ENCODE results near the gene NUTM2E. TPM values are rescaled to one million over a fixed set of nuclear protein-coding genes. Genes with fewer than 3 reads are reported as not detected.
A peak's percentile ranks its signal among the peaks of the same experiment; 100 is the strongest.
"Not testable (repeated sequence)": the region's sequence is repeated elsewhere in the genome, so short reads cannot be mapped to it uniquely, and the experiment has no call there.

The NUTM2E gene
- total RNA-seq, 1 donor, result under 0.01 TPM

DNA sequence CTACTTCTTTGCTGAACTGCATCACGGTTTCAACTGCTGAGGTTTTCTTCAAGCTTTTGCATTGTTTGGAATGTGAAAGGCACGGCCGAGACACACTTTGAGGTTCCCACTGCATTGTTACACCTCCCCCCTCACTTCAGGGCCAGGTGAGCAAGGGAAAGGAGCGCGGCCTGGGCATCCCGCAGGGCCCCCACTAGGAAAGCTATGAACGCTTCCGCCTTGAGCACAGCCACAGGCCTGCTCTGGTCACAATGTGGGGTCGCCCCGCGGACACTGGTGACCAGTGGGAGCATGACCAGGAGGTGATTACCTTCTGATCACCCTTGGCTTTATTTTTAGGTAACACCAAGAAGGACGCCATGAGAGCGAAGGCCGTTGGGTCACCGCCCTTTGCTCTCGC, 11.9 kb downstream of the NUTM2E start:
- not testable (repeated sequence) for H3K4me3 ChIP-seq (ENCODE audit: low read depth, low read length); DNase-seq (ENCODE audit: low read depth)

DNA sequence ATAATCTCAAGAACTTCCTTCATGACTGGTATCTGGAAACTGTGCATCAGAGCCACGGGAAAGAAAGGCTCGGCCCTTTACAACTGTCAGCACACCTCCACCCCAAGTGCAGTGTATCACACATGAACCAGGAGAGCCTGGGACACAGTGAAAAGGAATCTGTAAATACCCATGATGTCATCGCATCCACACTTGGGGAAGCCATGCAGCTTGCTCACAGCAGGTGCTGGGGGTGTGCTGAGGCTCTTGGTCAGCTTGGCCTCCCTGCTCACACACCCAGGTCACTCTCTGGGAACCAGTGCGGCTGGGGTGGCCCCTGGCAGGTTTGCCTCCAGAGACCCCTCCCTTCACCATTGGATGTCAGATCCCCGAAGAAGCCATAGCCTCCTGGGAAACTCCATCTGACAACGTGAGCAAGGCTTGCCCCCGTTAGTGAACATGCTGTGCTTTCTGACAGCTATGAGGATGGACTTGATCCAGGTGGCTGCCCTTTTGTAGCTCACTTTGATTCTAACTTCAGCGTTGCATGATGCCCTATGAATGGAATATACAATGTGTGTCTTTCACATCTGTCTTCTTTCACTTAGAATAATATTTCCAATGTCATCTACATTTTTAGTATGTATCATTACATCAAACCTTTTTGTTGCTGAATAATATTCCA, 26.8 kb downstream of the NUTM2E start:
- H3K4me3 ChIP-seq (ENCODE audit: low read depth, low read length); DNase-seq (ENCODE audit: low read depth): not testable (repeated sequence)

DNA sequence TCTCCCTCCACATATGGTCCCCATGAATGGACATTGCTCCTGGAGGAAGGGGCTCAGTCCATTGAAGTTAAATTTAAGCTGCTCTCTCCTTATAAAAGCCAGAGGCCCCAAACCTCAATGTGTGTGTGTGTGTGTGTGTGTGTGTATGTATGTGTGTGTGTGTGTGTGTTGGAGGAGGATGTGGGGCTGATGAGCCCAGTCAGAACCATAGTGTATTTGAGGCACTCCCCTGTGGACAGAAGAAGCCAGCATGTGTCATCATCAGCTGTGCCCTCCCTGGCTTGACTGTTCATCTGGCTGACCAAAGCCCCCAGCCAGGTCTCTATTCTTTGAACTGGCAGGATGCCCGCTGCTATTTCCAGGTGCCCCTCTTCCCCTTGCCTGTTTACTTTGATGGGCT, 35.7 kb downstream of the NUTM2E start:
- not testable (repeated sequence) for H3K4me3 ChIP-seq (ENCODE audit: low read depth, low read length); DNase-seq (ENCODE audit: low read depth)

DNA sequence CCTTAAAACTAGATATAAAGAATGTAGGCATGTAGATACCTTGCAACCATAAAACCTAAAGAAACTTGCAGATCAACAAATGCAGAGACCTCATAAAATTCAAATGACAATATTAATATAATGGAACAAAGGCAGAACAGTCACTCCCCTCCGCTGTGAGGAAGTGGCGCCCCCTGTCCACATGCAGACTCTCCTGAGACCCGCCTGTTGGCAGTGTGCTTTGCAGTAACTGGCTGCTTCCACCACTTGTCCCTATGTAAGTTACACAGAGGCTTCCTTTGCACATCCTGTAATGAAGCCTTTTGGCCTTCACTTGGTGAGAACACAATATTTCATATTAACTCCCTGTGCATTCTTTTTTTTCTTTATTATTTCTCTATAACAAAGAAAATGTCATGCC, 36.3 kb downstream of the NUTM2E start:
- not testable (repeated sequence) for DNase-seq (ENCODE audit: low read depth); H3K4me3 ChIP-seq (ENCODE audit: low read depth, low read length)

DNA sequence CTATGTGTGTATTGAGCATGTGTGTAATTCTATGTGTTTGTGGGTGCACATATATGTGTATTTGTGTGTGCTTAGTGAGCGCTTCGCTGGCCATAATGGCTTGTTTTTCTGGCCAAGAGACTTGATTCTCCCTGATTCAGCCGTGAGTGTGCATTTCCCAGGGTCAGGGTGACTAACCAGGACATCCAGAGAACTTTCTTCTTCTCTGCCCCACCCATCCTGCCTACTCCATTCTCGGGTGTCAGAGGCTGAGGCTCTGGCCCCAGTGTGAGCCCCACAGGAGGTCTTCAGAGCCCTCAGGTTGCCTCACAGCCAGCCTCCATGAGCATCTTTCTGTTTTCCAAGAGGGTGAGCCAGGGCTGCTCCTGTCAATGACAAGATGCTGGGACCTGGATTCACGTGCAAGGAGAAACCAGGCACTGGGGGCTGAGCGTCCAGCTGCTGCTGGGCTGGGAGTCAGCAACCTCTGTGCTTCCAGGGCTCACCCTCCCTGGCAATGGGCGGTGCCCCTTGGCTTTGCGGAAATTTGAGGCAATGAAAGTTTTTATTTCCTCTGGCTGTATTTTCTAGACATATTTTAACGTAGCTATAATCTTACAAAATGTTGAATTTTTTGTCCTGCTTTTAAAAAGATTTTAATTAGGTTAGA, 40.5 kb downstream of the NUTM2E start:
- DNase-seq (ENCODE audit: low read depth); H3K4me3 ChIP-seq (ENCODE audit: low read depth, low read length): not testable (repeated sequence)

DNA sequence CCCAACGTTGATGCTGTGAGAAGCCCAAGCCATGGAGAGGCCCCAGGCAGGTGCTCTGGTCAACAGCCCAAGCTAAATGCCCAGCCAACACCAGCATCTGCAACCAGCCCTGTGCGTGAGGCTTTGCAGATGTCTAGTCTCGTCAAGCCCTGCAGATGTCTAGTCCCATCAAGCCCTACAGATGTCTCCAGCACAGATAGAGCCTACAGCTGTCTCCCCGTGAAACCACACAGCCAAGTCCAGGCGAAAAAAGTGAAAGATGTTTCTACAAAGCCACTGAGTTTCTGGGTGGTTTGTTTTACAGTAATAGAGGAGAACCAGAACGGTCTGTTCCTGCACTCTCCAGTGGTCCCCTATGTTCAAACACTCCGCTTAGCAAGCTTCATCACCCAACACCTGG, 41.5 kb downstream of the NUTM2E start:
- not testable (repeated sequence) for DNase-seq (ENCODE audit: low read depth)

DNA sequence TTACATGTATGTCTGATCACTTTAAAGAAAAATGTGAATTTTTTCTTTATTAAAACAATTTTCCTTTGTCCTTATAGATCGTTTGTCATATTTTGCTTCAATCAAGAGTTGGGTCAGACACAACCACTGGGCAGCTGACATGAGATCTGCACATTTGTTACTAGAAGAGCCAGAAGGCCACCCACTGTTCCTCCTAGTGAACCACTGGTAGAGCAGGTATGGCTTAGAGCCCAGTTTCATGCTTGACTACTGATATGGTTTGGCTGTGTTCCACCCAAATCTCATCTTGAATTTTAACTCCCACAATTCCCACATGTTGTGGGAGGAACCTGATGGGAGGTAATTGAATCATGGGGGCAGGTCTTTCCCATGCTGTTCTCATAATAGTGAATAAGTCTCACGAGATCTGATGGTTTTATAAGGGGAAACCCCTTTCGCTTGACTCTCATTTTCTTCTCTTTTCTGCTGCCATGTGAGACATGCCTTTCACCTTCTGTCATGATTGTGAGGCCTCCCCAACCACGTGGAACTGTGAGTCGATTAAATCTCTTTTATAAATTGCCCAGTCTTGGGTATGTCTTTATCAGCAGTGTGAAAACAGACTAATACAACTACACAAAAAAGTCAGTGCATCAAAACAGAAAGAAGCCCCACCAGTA, 43.0 kb downstream of the NUTM2E start:
- peak; percentile 5 for DNase-seq (ENCODE audit: low read depth)

More for the DNA sequence above, 41.5 kb downstream of the NUTM2E start:
- H3K4me3 ChIP-seq (ENCODE audit: low read depth, low read length), result not testable (repeated sequence)

DNA sequence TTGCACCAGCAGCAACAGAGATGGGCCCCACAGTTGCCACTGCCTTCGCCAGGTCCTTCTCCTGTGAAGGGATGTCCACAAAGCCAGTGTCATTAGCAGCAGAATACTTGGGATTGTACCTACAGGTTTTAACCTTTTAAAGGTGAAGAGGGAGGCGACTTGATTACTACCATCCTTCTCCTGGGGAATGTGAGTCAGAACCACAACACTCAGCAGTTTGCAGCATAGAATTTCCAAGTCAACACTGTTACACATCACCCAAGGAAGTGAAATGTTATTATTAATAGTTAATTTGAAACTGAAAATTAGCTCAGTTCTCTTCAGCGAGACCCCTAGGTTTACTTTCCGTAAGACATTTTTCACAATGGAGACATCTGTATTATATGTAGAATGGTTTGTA, 45.2 kb downstream of the NUTM2E start:
- DNase-seq (ENCODE audit: low read depth); H3K4me3 ChIP-seq (ENCODE audit: low read depth, low read length): not testable (repeated sequence)

More for the DNA sequence above, 43.0 kb downstream of the NUTM2E start:
- not testable (repeated sequence) for H3K4me3 ChIP-seq (ENCODE audit: low read depth, low read length)

Other genes with a start within 250 kb of the NUTM2E start
- not detected in 2 replicates for gene SFTPA1, start 215.8 kb upstream of the NUTM2E start, total RNA-seq (ENCODE audit: low replicate concordance)
- 0.09 TPM in 1 of 2 replicates, not detected in the other for gene NUTM2B, start 123.5 kb upstream of the NUTM2E start, total RNA-seq (ENCODE audit: low replicate concordance)
- gene SFTPD, start 122.4 kb downstream of the NUTM2E start, total RNA-seq (ENCODE audit: low replicate concordance), result not detected in 2 replicates

All from fibroblast of the aortic adventitia (primary cell).